ENCODE results near the gene PPP1R17.

PPP1R17 gene

DNA sequence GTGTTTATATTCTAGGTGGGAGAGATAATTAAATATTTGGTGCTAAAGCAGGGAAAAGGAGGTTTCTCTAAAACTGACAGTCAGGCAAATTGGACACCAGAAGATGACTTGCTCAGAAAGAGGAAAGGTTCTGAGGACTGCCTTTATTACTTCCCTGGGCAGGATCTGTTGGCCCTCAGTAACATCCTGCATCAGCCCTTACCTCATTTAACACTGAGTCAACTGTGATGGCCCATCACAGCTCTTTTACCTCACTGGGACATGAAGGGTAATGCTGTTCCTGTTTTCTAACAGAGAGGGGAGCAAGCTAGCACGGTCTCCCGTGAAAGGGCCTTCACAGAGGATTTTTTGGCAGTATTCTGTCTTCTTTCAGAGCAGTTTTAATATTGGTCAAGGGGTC, 12.0 kb downstream of the PPP1R17 start:
- whole genome bisulfite sequencing (ENCODE audit: extremely low coverage, insufficient coverage, insufficient read length) = no CpG with 5 or more reads among the region's 2 CpGs
- no peaks in the 10 kb centered on the region for H3K36me3 ChIP-seq (ENCODE audit: control insufficient read depth in 1 of 2, insufficient read depth in 2 of 2, low read length in 2 of 2)
- DNase-seq = no peak
- no peak overlapping the region for H2BK120ac ChIP-seq (ENCODE audit: insufficient read depth, low read length, poor library complexity)
- H4K91ac ChIP-seq (ENCODE audit: low read depth, low read length) = no peak overlapping the region
- no peak overlapping the region for H2AFZ ChIP-seq (ENCODE audit: insufficient read depth, low read length, poor library complexity)
- no peak overlapping the region for H3K4me2 ChIP-seq (ENCODE audit: low read length)
- no peak overlapping the region for H2BK12ac ChIP-seq (ENCODE audit: low read length)
- no peaks in the 10 kb centered on the region for H3K9me3 ChIP-seq (ENCODE audit: insufficient read depth, low read depth, low read length)
- H3K23ac ChIP-seq (ENCODE audit: low read length) = no peak overlapping the region
- no peak overlapping the region for H3K4ac ChIP-seq (ENCODE audit: low read depth, low read length)
- H4K8ac ChIP-seq (ENCODE audit: low read depth, low read length) = no peak overlapping the region
- H2BK5ac ChIP-seq (ENCODE audit: low read depth, low read length, poor library complexity) = no peak overlapping the region
- H4K12ac ChIP-seq (ENCODE audit: low read depth, low read length) = no peak overlapping the region
- H3K14ac ChIP-seq (ENCODE audit: low read length) = no peak overlapping the region
- H3K27ac ChIP-seq (ENCODE audit: low read depth, low read length) = no peak overlapping the region
- H3K79me2 ChIP-seq (ENCODE audit: control insufficient read depth, insufficient read depth, low read length, poor library complexity) = no peaks in the 10 kb centered on the region
- H3K79me1 ChIP-seq (ENCODE audit: low read length) = no peaks in the 10 kb centered on the region
- no peak overlapping the region for H3K9ac ChIP-seq (ENCODE audit: low read length)
- no peaks in the 10 kb centered on the region for H3K4me1 ChIP-seq (ENCODE audit: control insufficient read depth in 1 of 2, insufficient read depth in 2 of 2, low read length in 2 of 2)
- no peak overlapping the region for H2AK5ac ChIP-seq (ENCODE audit: low read length)
- H3K4me3 ChIP-seq (ENCODE audit: low read depth, low read length) = no peak overlapping the region
- H3K18ac ChIP-seq (ENCODE audit: low read length) = no peak overlapping the region
- no peaks in the 10 kb centered on the region for H3K27me3 ChIP-seq (ENCODE audit: insufficient read depth, low read length)

DNA sequence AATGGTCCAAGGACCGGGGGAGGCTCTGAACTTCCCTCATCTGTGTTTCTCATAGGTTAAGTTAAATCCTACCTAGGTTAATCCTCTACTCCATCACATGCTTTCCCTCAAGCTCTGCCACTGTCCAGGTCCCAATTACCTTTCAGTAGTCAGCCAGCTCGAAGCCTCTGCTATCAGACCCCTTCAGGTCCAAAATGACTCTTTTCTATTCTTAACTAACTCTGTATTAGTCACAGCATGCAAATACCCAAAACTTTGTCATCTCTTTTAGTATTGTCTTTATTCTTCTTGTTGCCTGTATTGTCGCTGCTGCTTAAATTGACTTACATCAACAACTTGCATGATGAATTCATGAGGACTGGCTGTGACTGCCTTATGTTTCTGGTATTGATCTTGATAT, 15.3 kb downstream of the PPP1R17 start:
- H3K27me3 ChIP-seq (ENCODE audit: insufficient read depth, low read length) = no peaks in the 10 kb centered on the region
- H2BK120ac ChIP-seq (ENCODE audit: insufficient read depth, low read length, poor library complexity) = no peak overlapping the region
- no peaks in the 10 kb centered on the region for H3K36me3 ChIP-seq (ENCODE audit: control insufficient read depth in 1 of 2, insufficient read depth in 2 of 2, low read length in 2 of 2)
- H3K18ac ChIP-seq (ENCODE audit: low read length) = no peak overlapping the region
- no peak overlapping the region for H4K12ac ChIP-seq (ENCODE audit: low read depth, low read length)
- no CpG with 5 or more reads among the region's 3 CpGs for WGBS (ENCODE audit: extremely low coverage, insufficient coverage, insufficient read length)
- H3K4me3 ChIP-seq (ENCODE audit: low read depth, low read length) = no peak overlapping the region
- H2BK5ac ChIP-seq (ENCODE audit: low read depth, low read length, poor library complexity) = no peak overlapping the region
- no peaks in the 10 kb centered on the region for H3K4me1 ChIP-seq (ENCODE audit: control insufficient read depth in 1 of 2, insufficient read depth in 2 of 2, low read length in 2 of 2)
- H2BK12ac ChIP-seq (ENCODE audit: low read length) = no peak overlapping the region
- H3K79me2 ChIP-seq (ENCODE audit: control insufficient read depth, insufficient read depth, low read length, poor library complexity) = no peaks in the 10 kb centered on the region
- H3K23ac ChIP-seq (ENCODE audit: low read length) = no peak overlapping the region
- no peak overlapping the region for H4K91ac ChIP-seq (ENCODE audit: low read depth, low read length)
- H3K14ac ChIP-seq (ENCODE audit: low read length) = no peak overlapping the region
- no peak overlapping the region for H4K8ac ChIP-seq (ENCODE audit: low read depth, low read length)
- no peaks in the 10 kb centered on the region for H3K79me1 ChIP-seq (ENCODE audit: low read length)
- H3K9me3 ChIP-seq (ENCODE audit: insufficient read depth, low read depth, low read length) = no peaks in the 10 kb centered on the region
- DNase-seq = no peak
- H2AK5ac ChIP-seq (ENCODE audit: low read length) = no peak overlapping the region
- H3K27ac ChIP-seq (ENCODE audit: low read depth, low read length) = no peak overlapping the region
- no peak overlapping the region for H3K9ac ChIP-seq (ENCODE audit: low read length)
- no peak overlapping the region for H2AFZ ChIP-seq (ENCODE audit: insufficient read depth, low read length, poor library complexity)
- no peak overlapping the region for H3K4me2 ChIP-seq (ENCODE audit: low read length)
- no peak overlapping the region for H3K4ac ChIP-seq (ENCODE audit: low read depth, low read length)

DNA sequence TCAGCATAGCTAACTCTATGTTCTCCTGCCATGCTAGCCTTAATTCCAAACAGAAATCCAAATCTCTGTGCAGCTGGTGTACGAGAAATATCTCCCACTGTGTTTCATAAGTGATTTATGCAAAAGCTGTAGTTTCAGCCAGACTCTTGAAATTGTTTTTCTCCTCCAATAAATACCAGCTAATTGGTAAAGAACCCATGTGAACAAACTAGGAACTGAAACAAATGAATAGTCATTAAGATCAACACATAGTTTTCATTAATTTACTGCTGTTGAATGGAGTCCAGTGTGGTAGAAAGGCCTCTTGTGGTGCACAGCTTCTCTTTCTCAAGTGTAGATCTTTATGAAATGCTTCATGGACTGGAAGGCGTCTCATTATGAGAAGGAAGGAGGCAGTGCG, 18.4 kb downstream of the PPP1R17 start:
- Histone ChIP-seq H4K91ac (ENCODE audit: low read depth, low read length) (no peak overlapping the region), H3K4me3 (ENCODE audit: low read depth, low read length) (no peak overlapping the region), H3K27ac (ENCODE audit: low read depth, low read length) (no peak overlapping the region), H2BK120ac (ENCODE audit: insufficient read depth, low read length, poor library complexity) (no peak overlapping the region), H4K12ac (ENCODE audit: low read depth, low read length) (no peak overlapping the region), H3K14ac (ENCODE audit: low read length) (no peak overlapping the region), H3K4me1 (ENCODE audit: control insufficient read depth in 1 of 2, insufficient read depth in 2 of 2, low read length in 2 of 2) (no peaks in the 10 kb centered on the region), H3K27me3 (ENCODE audit: insufficient read depth, low read length) (no peaks in the 10 kb centered on the region), H2AFZ (ENCODE audit: insufficient read depth, low read length, poor library complexity) (no peak overlapping the region), H2BK5ac (ENCODE audit: low read depth, low read length, poor library complexity) (no peak overlapping the region), H2BK12ac (ENCODE audit: low read length) (no peak overlapping the region), H3K79me1 (ENCODE audit: low read length) (no peaks in the 10 kb centered on the region), H4K8ac (ENCODE audit: low read depth, low read length) (no peak overlapping the region), H3K4me2 (ENCODE audit: low read length) (no peak overlapping the region), H3K9me3 (ENCODE audit: insufficient read depth, low read depth, low read length) (no peaks in the 10 kb centered on the region), H3K9ac (ENCODE audit: low read length) (no peak overlapping the region), H3K79me2 (ENCODE audit: control insufficient read depth, insufficient read depth, low read length, poor library complexity) (no peaks in the 10 kb centered on the region), H3K18ac (ENCODE audit: low read length) (no peak overlapping the region), H3K23ac (ENCODE audit: low read length) (no peak overlapping the region), H3K36me3 (ENCODE audit: control insufficient read depth in 1 of 2, insufficient read depth in 2 of 2, low read length in 2 of 2) (no peaks in the 10 kb centered on the region), H2AK5ac (ENCODE audit: low read length) (no peak overlapping the region), H3K4ac (ENCODE audit: low read depth, low read length) (no peak overlapping the region)
- no CpG with 5 or more reads among the region's 3 CpGs for WGBS (ENCODE audit: extremely low coverage, insufficient coverage, insufficient read length)
- no peak for DNase-seq

DNA sequence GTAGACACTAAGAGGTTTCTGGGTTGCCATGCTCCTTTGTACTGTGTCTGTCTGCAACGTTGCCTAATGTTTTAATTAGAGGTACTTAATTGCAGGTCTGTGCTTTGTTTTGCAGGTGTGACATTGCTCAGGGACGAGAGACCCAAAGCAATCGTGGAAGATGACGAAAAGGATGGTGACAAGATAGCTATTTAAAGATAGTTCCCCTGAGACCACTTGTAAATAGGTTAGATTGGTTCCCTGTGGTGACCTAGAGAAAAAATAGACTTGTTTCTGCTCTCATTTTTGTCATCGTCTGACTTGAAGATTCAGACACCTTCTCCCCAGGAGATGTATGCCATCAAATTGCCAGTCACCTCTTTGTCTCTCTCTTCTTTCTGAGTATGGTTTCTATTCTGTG, 20.1 kb downstream of the PPP1R17 start:
- no peaks in the 10 kb centered on the region for H3K27me3 ChIP-seq (ENCODE audit: insufficient read depth, low read length)
- H4K91ac ChIP-seq (ENCODE audit: low read depth, low read length) = no peak overlapping the region
- no peaks in the 10 kb centered on the region for H3K79me2 ChIP-seq (ENCODE audit: control insufficient read depth, insufficient read depth, low read length, poor library complexity)
- no peak overlapping the region for H4K8ac ChIP-seq (ENCODE audit: low read depth, low read length)
- no peak overlapping the region for H2BK12ac ChIP-seq (ENCODE audit: low read length)
- H3K9me3 ChIP-seq (ENCODE audit: insufficient read depth, low read depth, low read length) = no peaks in the 10 kb centered on the region
- no peak overlapping the region for H3K14ac ChIP-seq (ENCODE audit: low read length)
- H3K9ac ChIP-seq (ENCODE audit: low read length) = no peak overlapping the region
- H4K12ac ChIP-seq (ENCODE audit: low read depth, low read length) = no peak overlapping the region
- no peak overlapping the region for H2BK5ac ChIP-seq (ENCODE audit: low read depth, low read length, poor library complexity)
- no peaks in the 10 kb centered on the region for H3K79me1 ChIP-seq (ENCODE audit: low read length)
- no peak for DNase-seq
- no peak overlapping the region for H2BK120ac ChIP-seq (ENCODE audit: insufficient read depth, low read length, poor library complexity)
- H3K4me1 ChIP-seq (ENCODE audit: control insufficient read depth in 1 of 2, insufficient read depth in 2 of 2, low read length in 2 of 2) = no peaks in the 10 kb centered on the region
- no peak overlapping the region for H3K4me3 ChIP-seq (ENCODE audit: low read depth, low read length)
- no peak overlapping the region for H3K23ac ChIP-seq (ENCODE audit: low read length)
- no peak overlapping the region for H2AFZ ChIP-seq (ENCODE audit: insufficient read depth, low read length, poor library complexity)
- H3K36me3 ChIP-seq (ENCODE audit: control insufficient read depth in 1 of 2, insufficient read depth in 2 of 2, low read length in 2 of 2) = no peaks in the 10 kb centered on the region
- no peak overlapping the region for H2AK5ac ChIP-seq (ENCODE audit: low read length)
- H3K27ac ChIP-seq (ENCODE audit: low read depth, low read length) = no peak overlapping the region
- no peak overlapping the region for H3K18ac ChIP-seq (ENCODE audit: low read length)
- no CpG with 5 or more reads among the region's 5 CpGs for WGBS (ENCODE audit: extremely low coverage, insufficient coverage, insufficient read length)
- no peak overlapping the region for H3K4me2 ChIP-seq (ENCODE audit: low read length)
- no peak overlapping the region for H3K4ac ChIP-seq (ENCODE audit: low read depth, low read length)
